Thoracic aorta (tissue), 2 donors: Measurements from ENCODE around the gene ENHO. TPM values are rescaled to one million over a fixed set of nuclear protein-coding genes. Genes with fewer than 3 reads are reported as not detected.

Source experiments
- ATAC-seq: fragments of 150-250 bp; one replicate; pipeline ENCODE4 v1.8.0; 2017; ENCODE audit warnings: low read depth; ENCODE audit not compliant: insufficient number of reproducible peaks, low FRiP score
- DNase-seq: peaks from one replicate; pipeline ENCODE4 v3.0.0-alpha.2; 2020; ENCODE audit warnings: low spot score
- H3K27ac ChIP-seq, 2 donors: fragments of 200-600 bp; sonication (generic); 1 replicate in 1 of 2; 2 replicates in 1 of 2; pipeline ENCODE4 v1.5.1; 2016; ENCODE audit warnings: mild to moderate bottlenecking in 2 of 2, moderate library complexity in 2 of 2
- H3K27me3 ChIP-seq: fragments of 200-600 bp; sonication (generic); replicated peaks from 2 replicates; pipeline ENCODE4 v1.6.0; 2016; ENCODE audit warnings: mild to moderate bottlenecking; ENCODE audit not compliant: insufficient read depth
- H3K36me3 ChIP-seq: fragments of 200-600 bp; sonication (generic); one replicate; pipeline ENCODE4 v1.5.1; 2016
- H3K4me1 ChIP-seq, 2 donors: fragments of 200-600 bp; sonication (generic); 1 replicate in 1 of 2; 2 replicates in 1 of 2; pipeline versions ENCODE4 v1.5.1 to v1.6.0; 2016; ENCODE audit warnings: low read depth in 2 of 2, mild to moderate bottlenecking in 1 of 2; ENCODE audit not compliant: control insufficient read depth in 1 of 2
- H3K4me3 ChIP-seq: fragments of 200-600 bp; sonication (generic); 2 replicates; pipeline ENCODE4 v1.5.1; 2016; ENCODE audit warnings: mild to moderate bottlenecking
- H3K9me3 ChIP-seq: fragments of 200-600 bp; sonication (generic); 2 replicates; pipeline ENCODE4 v1.5.1; 2016
- total RNA-seq, 2 donors: library from RNA; depleted of rRNA; stranded (reverse); fragments of >200 nt; gene quantifications; one replicate each; pipeline versions ENCODE4 v1.1.0 to v1.2.3, GENCODE V29; 2016
- TF ChIP-seq, protein P1 (sequence below): fragments of 200-600 bp; sonication (generic); IDR thresholded peaks from one replicate; pipeline ENCODE4 v1.5.1; 2019; ENCODE audit warnings: antibody characterized with exemption

The ENHO gene
- total RNA-seq, 2 donors from 2014 or later: not detected

DNA sequence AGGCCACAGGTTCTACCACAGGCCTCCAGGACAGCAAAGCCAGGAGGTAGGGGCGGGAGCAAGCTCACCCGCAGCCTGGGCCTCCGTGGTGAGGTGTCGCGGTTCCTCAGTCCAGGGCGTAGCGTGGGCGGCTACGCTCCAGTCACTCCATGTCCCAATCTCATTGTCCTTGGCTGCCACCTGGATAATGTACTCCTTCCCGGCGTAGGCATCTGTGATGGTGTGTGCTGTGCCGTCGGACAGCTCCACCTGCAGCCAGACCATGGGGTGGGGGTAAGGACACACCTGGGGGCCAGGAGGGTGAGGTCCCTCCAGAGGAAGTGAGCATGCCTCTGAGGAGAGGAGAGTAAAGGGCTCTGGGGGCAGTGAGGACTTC lies 29.8 kb upstream of the ENHO start:
- Histone ChIP-seq H3K4me3 (no peak overlapping the region), H3K4me1 (no peaks in the 10 kb centered on the region), H3K9me3 (no peaks in the 10 kb centered on the region), H3K27me3 (no peaks in the 10 kb centered on the region), H3K36me3 (no peaks in the 10 kb centered on the region), H3K27ac (no peak overlapping the region)
- DNase-seq (no peak), ATAC-seq (no peak)
- TF ChIP-seq, protein P1, sequence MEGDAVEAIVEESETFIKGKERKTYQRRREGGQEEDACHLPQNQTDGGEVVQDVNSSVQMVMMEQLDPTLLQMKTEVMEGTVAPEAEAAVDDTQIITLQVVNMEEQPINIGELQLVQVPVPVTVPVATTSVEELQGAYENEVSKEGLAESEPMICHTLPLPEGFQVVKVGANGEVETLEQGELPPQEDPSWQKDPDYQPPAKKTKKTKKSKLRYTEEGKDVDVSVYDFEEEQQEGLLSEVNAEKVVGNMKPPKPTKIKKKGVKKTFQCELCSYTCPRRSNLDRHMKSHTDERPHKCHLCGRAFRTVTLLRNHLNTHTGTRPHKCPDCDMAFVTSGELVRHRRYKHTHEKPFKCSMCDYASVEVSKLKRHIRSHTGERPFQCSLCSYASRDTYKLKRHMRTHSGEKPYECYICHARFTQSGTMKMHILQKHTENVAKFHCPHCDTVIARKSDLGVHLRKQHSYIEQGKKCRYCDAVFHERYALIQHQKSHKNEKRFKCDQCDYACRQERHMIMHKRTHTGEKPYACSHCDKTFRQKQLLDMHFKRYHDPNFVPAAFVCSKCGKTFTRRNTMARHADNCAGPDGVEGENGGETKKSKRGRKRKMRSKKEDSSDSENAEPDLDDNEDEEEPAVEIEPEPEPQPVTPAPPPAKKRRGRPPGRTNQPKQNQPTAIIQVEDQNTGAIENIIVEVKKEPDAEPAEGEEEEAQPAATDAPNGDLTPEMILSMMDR: no peak

GRCh38 chr9:34551751-34552605 lies 29.2 kb upstream of the ENHO start:
- H3K27ac ChIP-seq: no peak overlapping the region

GRCh38 chr9:34550681-34551270 lies 28.0 kb upstream of the ENHO start:
- TF ChIP-seq, protein P1: no peak
- ATAC-seq (no peak), DNase-seq (no peak)
- Histone ChIP-seq H3K9me3 (no peaks in the 10 kb centered on the region), H3K27me3 (no peaks in the 10 kb centered on the region), H3K36me3 (no peaks in the 10 kb centered on the region), H3K27ac (no peak overlapping the region), H3K4me3 (no peak overlapping the region), H3K4me1 (no peaks in the 10 kb centered on the region)

More at GRCh38 chr9:34551751-34552605, 29.2 kb upstream of the ENHO start:
- Histone ChIP-seq H3K4me3 (no peak overlapping the region), H3K27me3 (no peaks in the 10 kb centered on the region), H3K36me3 (no peaks in the 10 kb centered on the region), H3K4me1 (no peaks in the 10 kb centered on the region), H3K9me3 (no peaks in the 10 kb centered on the region)
- ATAC-seq (no peak), DNase-seq (no peak)
- TF ChIP-seq, protein P1: no peak

GRCh38 chr9:34550016-34550680 lies 27.4 kb upstream of the ENHO start:
- Histone ChIP-seq H3K9me3 (no peaks in the 10 kb centered on the region), H3K36me3 (no peaks in the 10 kb centered on the region), H3K4me1 (no peaks in the 10 kb centered on the region), H3K27me3 (no peaks in the 10 kb centered on the region), H3K4me3 (no peak overlapping the region), H3K27ac (no peak overlapping the region)
- no peak for DNase-seq
- ATAC-seq: no peak
- TF ChIP-seq, protein P1: no peak

- H3K36me3 ChIP-seq: no peaks in the 10 kb centered on the region
Measured at GRCh38 chr9:34549407-34549732, 26.6 kb upstream of the ENHO start.

More at GRCh38 chr9:34549407-34549732, 26.6 kb upstream of the ENHO start:
- no peak overlapping the region for H3K4me3 ChIP-seq
- no peak overlapping the region for H3K27ac ChIP-seq
- TF ChIP-seq, protein P1: no peak
- ATAC-seq (no peak), DNase-seq (no peak)
- H3K27me3 ChIP-seq: no peaks in the 10 kb centered on the region
- no peaks in the 10 kb centered on the region for H3K9me3 ChIP-seq
- H3K4me1 ChIP-seq: no peaks in the 10 kb centered on the region
